NCI-H2107 (cell line): ENCODE data around the gene ZNF207.
"Not testable (repeated sequence)": the region's sequence is repeated elsewhere in the genome, so short reads cannot be mapped to it uniquely, and the experiment has no call there.

Experiments
- DNase-seq: peaks from one replicate; lab custom pipeline; 2025; lab: John Stamatoyannopoulos, UW

ZNF207 gene

GRCh38 chr17:32349854-32350665, at the start of gene ZNF207:
ZNF207 (plus strand) TSS chr17:32350157; CDS start chr17:32350286, 129 bp downstream.
- DNase-seq: peak; percentile 93

DNA sequence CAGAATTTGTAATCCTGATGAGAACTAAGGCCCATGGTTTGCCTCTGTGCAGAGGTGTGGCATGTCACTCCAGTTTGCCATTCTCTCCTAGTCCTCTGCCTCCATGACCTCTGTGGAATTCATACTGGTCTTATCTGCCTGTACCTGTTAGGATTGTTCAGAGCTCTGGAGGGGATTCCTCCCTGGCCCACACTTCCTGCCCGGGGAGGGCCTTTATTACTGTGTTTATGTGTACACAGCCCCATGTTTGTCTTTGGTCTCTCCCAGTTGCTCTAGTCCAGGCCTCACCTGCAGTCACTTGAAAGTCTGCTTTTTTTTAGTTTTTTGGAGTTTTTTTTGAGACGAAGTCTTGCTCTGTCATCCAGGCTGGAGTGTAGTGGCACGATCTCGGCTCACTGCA, 47.9 kb upstream of the ZNF207 start:
- DNase-seq: no peak

GRCh38 chr17:32302860-32303649, 46.9 kb upstream of the ZNF207 start:
- DNase-seq: no peak

DNA sequence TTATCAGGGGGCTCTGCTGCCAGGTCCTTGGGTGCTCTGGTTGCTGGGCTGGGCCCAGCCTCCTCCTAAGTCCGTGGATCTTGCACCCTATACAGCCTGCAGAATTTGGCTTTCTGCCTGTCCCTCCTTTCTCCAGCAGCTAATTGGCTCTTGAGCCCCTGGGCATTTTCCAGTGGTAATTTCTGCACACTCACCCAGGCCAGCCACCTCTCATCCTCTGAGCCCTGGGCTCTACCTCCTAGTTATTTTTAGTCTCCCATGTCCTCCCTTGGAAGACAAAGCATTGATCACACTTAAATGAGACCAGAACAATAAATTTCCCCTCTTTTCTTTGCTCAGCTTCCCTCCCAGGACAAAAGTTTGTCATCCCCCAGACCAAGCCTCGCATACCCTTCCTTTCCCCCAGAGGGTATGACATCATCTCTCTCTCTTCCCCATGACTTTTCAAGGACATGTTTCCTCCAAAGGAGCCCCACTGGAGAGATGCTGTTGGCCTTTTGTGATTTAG, 46.1 kb upstream of the ZNF207 start:
- DNase-seq: no peak

- DNase-seq: no peak
Observed at GRCh38 chr17:32305049-32305448, 44.9 kb upstream of the ZNF207 start.

DNA sequence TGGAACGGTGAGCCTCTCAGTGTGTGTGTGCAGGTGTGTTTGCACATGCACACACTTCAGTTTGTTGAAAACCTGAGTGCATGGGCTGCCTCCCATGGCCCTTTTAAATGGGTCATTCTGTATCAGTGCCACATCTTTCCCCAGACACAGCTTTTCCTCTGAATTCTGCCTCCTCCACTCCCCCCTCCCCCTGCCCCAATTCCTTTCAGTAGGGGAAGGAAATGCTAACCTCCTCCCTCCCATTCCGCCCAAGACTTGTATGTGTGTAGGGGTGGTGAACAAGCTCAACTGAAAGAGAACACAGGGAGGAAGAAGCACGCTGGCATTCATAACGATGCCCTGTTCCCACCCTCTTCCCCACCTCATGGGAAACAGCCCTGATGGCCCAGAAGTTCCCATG, 42.3 kb upstream of the ZNF207 start:
- DNase-seq: no peak

- no peak for DNase-seq
Observed at GRCh38 chr17:32311028-32311536, 38.9 kb upstream of the ZNF207 start.

GRCh38 chr17:32314636-32315035, 35.3 kb upstream of the ZNF207 start:
- no peak for DNase-seq

GRCh38 chr17:32315171-32315570, 34.8 kb upstream of the ZNF207 start:
- DNase-seq: no peak

DNA sequence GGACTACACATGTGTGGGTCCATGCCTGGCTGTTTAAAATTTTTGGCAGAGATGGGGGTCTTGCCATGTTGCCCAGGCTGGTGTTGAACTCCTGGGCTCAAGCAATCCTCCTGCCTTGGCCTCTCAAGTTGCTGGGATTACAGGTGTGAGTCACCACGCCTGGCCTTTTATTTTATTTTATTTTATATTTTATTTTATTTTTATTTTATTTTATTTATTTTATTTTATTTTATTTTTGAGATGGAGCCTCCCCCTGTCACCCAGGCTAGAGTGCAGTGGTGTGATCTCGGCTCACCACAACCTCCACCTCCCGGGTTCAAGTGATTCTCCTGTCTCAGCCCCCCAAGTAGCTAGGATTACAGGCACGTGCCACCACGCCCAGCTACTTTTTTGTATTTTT, 33.3 kb upstream of the ZNF207 start:
- not testable (repeated sequence) for DNase-seq

- DNase-seq: no peak
Observed at GRCh38 chr17:32317353-32317752, 32.6 kb upstream of the ZNF207 start.

DNA sequence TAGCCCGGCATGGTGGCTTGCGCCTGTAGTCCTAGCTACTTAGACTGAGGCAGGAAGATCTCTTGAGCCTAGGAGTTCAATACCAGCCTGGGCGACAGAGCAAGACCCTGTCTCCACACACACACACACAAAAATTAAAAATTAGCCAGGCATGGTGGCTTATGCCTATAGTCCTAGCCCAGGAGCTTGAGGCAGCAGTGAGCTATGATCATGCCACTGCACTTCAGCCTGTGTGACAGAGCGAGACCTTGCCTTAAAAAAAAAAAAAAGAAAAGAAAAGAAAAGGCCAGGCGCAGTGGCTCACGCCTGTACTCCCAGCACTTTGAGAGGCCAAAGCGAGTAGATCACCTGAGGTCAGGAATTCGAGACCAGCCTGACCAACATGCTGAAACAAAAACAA, 31.9 kb upstream of the ZNF207 start:
- no peak for DNase-seq

- peak; percentile 46 for DNase-seq
Observed at GRCh38 chr17:32319548-32319905, 30.4 kb upstream of the ZNF207 start.

- DNase-seq: not testable (repeated sequence)
Observed at GRCh38 chr17:32320080-32320479, 29.9 kb upstream of the ZNF207 start.

GRCh38 chr17:32320847-32321246, 29.1 kb upstream of the ZNF207 start:
- DNase-seq: no peak

- no peak for DNase-seq
Observed at GRCh38 chr17:32323046-32323445, 26.9 kb upstream of the ZNF207 start.

DNA sequence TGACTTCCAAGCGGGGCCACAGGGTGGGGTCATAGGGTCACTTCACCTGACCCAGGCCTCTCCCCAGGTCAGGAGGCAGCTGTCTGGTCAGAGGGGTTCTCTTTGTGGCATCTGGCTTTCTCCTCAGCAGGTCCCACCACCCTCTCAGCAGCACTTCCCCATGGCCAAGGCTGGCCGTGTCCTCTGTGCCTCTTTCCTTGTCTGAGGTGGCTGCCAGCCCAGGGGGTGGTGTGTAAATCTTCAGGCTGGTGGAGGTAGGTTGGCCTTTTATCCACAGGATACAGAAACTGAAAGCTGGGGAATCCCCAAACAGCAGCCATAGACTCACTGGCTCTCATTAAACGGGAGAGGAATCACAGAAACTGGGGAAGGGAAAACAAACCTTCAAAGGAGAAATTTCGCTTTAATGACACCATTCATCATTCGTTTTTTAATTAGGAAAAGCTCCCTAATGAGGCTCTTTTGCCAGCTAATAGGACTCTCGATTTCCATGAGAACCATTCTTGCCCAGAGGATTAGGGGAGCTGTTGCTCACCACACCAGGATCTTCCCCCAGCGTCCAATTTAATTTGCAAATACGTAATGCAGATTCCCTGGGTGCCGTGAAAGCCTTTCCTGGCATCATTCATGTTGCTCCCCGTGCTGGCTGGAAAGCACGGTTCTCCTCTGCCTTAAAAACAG, 26.0 kb upstream of the ZNF207 start:
- DNase-seq: no peak

GRCh38 chr17:32327911-32328310, 22.0 kb upstream of the ZNF207 start:
- no peak for DNase-seq

- no peak for DNase-seq
Observed at GRCh38 chr17:32330147-32330546, 19.8 kb upstream of the ZNF207 start.

DNA sequence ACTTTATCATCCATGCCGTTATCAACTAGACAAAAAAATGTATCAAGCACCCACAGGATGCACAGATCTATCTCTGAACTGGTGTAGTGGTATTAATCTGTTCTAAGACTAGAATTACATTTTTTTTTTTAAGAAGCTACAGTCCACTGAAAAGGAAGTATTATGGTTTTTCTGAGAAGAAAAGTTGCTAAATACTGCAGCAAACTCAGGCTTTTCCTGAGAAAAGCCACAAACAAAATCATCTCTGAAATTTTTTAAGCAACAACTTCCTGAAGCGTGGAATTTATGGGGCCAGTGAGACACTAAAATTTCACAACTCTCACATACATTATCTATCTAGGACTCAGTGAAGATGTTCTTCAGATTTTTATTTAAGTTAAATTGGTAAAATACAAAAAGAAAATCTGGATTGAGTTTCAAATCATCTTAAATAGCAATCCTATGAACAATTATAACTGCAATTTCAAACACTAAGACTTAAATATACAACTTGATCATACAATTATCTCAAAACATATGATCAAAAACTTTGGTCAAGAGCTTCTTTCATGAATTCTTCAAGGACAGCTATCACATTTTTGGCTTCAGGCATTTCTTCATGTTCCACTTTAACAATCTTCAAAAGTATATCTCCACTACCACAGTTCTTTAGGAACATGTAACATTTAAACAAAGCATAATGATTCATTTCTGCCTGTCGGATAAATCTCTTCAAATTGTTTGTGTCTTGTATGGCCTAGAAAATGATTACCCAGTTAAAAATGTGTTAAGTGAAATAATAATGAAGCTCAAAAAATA, 18.5 kb upstream of the ZNF207 start:
- DNase-seq: no peak

DNA sequence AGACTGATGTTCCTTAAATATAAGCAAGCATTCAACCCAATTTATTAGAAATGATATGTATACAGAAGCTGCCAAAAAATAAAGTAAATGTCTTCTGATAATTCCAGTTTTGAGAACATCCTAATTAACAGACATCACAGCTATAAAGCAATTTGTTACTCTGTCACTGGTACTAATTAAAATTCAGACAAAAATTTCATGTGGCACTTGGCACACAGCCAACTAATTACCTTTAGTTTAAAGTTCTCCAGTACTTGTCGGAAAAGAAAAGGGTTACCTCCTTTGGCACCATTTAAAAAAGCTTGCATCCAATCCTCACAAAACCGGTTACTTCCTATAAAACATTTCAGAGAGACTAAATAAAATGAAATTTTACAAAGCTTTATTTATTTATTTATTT, 16.8 kb upstream of the ZNF207 start:
- no peak for DNase-seq

- no peak for DNase-seq
Observed at GRCh38 chr17:32335046-32335445, 14.9 kb upstream of the ZNF207 start.
